Endometrial microvascular endothelial cells (primary cell): ENCODE measurements around the gene ZRANB3. TPM values are rescaled to one million over a fixed set of nuclear protein-coding genes. Genes with fewer than 3 reads are reported as not detected.
"Not testable (repeated sequence)": the region's sequence is repeated elsewhere in the genome, so short reads cannot be mapped to it uniquely, and the experiment has no call there.

Experiments used
- in situ Hi-C: cut with HindIII; loops from 2 replicates; pipeline ENCODE4 v1.10.0; 2017; ENCODE audit warnings: low sequenced_read_pairs, low pct_unique_long_range_greater_than_20kb; ENCODE audit errors: inconsistent ontology term
- total RNA-seq: library from RNA; depleted of rRNA; stranded (reverse); fragments of >200 nt; gene quantifications from one replicate; pipeline ENCODE4 v1.2.3, GENCODE V29; 2015; ENCODE audit errors: inconsistent ontology term

ZRANB3 gene
- 4.2 TPM for total RNA-seq

DNA sequence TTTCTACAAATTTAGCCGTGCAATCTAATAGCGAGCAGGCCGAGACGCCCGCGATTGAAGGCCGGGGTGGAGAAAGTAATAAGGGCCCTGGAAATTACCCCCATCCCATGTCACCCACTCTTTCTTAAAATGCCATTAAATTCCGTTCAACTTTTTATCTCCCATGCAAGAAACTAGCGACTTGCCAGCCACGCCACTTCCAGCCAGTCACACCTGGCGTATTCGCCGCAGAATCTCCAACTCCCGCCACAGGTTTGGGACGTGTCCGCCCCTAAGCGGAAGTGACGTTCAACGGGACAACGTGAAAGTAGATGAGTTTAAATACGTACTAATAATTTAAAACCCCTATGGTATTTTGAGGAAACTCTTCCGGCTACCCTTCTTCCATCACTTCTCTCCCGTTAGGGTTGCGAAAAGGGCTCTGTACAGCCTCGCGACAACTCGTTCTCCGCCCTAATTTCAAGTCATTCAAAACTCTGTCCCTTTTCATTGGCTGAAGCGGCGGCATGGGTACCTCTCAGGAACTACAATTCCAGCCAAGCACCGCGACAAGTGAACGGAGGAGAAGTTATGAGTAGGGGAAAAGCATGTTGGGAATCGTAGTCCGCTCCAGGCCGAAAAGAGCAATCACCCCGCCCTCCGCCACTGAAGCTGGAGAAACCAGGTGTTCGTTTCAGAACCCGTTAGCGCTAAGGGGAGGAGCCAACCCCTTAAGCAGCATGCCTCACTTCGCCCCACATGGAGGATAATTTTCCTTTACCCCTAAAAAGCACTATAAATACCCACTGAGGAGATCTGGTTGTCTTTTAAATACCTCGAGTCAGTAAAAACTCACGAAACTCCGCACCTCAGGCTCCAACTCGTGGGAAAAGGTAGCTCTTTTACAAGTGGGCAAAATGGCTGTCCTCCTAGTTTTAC is at the start of gene ZRANB3:
TSS of gene ZRANB3 (minus strand) at position 906 of the 918 bp plus-strand sequence.
- in situ Hi-C loops = no loop called here

DNA sequence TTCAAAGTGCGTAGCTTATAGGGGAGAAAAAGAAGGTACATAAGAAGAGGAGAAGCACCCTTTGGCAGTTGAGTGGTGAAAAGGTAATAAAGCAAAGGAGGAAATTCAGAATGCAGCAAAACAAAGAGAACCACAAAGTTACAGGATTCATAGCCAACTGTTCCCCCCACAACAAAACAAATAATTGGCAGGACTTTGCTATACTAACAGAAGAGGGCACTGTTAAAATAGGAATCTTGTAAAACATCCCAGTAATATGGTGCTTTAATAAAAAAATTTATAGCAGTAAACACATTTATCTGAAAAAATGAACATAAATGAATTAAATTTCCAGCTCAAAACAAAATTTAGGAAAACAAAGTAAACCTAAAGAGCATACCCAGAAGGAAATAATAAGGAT is 42.6 kb upstream of the ZRANB3 start:
- in situ Hi-C loops = no loop called here

DNA sequence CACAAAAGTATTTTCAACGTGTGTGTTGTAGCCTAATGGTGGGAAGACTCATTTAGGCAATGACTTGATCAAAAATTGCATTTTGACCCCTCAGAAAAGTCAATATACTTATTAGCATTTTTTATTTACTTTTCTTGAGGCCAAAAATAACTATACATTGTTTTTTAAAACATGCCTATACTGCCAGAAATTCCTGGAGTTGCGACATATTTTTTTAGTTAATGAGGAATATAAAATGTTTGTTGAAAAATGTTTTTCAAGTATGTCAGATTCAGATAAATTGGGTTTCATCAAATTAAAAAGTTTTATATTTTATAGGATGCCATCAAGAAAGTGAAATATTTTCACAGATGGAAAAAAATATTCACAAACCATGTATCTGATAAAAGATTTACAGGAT is 39.9 kb upstream of the ZRANB3 start:
- in situ Hi-C loops = no loop called here

DNA sequence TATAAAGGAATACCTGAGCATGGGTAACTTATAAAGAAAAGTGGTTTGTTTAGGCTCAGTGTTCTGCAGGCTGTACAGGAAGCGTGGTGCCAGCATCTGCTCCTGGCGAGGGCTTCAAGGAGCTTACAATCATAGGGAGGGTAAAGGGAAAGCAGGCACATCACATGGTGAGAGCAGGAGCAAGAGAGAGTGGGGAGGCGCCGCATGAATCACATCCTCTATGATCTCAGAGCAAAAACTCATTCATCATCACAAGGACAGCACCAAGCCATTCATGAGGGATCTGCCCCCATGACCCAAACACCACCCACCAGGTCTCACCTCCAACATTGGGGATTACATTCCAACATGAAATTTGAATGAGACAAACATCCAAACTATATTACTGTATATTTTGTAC is 32.8 kb upstream of the ZRANB3 start:
- in situ Hi-C loops = no loop called here

DNA sequence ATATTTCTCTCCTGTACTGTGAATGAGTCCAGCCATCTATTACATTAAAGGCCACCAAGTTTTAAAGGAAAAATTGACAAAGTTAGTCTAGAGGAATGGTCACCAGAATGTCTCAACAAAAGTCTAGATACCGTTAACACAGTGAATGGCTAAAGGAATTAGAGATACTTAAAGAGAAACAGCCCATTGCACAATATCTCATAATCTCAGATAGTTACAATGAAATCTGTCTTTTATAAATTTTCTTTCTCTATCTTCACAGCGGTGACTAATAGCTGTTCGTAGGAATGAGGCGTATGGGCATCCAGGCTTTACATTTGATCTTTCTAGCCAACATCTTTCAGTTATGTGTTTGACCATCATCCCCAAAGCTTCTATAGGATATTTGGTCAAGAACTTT is 30.9 kb upstream of the ZRANB3 start:
- in situ Hi-C loops = no loop called here

DNA sequence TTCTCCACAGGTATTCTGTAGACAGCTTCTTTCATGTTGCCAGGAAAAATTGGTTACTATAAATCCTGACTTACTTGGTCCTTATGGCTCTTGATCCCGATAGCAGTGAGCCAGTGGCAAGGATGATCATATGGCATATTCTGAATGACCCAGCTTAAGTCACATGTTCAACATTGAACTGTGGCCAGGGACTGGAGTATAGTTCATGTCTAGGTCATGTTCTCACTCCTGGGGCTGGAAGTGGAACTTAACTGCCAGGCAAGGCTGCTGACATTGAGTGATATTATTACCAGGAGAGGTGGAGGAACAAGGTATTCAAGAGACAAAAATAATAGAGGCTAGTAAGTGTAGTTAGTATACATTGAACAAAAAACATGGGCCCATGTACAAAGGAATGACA is 26.5 kb upstream of the ZRANB3 start:
- in situ Hi-C loops = no loop called here

DNA sequence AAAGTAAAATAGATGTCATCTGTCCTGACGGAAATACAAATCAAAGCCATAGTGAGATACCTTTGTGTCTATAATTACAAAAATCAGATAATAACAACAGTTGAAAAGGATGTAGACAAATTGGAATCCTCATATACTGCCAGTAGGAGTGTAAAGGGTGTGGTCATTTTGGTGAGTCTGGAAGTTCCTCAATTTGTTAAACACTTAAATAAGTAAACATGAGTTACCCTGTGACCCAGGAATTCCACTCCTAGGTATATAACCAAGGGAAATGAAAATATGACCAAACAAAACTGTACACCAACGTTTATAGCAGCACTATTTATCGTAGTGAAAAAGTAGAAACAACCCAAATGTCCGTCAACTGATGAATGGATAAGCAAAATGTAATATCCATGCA is 24.3 kb upstream of the ZRANB3 start:
- in situ Hi-C loops = no loop called here

DNA sequence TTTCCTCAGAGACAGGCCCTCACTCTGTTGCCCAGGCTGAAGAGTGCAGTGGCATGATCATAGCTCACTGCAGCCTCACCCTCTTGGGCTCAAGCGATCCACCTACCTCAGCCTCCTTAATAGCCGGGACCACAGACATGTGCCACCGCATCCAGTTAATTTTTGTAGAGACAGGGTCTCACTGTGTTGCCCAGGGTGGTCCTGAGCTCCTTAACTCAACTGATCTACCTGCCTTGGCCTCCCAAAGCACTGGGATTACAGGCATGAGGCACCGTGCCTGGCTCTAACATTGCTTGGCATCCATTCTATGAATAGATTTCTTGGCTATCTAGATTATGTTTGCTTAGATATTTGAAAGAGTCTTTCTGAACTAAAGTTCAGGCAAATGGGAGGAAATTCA is 21.9 kb upstream of the ZRANB3 start:
- in situ Hi-C loops = no loop called here

DNA sequence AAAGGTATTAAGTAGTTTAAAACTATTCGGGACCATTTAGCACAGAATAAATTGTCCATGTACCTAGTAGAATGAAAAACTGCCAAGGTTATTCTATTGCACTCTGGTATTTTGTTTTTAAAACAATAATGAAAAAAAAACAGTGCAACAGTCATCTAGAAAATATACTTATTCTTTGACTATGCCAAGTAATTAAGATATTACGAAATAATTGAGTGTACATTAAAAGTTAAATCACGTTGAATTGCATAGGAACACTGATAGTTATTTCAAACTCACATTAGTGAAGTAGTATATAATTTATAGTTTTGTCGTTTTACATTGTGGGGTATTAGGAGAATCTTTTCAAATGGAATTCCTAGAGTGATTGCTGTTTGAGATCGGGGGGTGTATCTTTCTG is 20.3 kb upstream of the ZRANB3 start:
- in situ Hi-C loops = no loop called here

DNA sequence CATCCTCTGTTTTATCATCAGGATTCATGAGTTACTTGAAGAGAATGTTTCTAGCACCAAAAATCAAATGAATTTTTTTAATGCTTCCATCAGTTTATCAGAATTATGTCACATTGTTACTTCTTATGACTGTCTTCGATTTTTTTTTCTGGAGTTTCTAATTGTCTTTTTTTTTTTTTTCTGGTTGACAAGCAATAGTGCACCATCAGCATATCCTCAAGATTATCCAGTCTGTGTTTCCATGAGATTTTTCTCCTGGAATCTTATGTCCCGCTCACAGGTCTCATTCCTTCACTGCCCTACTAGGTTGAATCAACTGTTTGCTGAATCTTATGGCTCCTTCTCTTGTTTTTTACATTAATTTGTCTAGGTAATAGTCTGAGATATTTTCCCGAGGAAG is 16.3 kb upstream of the ZRANB3 start:
- in situ Hi-C loops = no loop called here

DNA sequence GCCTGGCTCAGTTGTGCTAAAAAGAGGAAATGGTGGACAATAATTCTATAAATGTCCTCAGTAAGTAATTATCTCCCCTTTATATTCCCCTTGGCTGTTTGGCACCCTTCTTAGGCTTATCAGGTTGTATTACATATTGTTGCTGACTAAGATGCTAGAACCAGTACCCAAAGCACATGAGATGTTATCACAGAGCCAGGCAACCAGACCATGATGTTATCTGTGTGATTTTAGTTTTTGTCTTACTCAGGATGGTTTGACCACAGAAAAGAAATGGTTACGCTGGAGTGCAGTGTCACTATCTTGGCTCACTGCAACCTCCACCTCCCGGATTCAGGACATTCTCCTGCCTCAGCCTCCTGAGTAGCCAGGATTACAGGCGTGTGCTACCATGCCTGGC is 15.4 kb upstream of the ZRANB3 start:
- in situ Hi-C loops = no loop called here

DNA sequence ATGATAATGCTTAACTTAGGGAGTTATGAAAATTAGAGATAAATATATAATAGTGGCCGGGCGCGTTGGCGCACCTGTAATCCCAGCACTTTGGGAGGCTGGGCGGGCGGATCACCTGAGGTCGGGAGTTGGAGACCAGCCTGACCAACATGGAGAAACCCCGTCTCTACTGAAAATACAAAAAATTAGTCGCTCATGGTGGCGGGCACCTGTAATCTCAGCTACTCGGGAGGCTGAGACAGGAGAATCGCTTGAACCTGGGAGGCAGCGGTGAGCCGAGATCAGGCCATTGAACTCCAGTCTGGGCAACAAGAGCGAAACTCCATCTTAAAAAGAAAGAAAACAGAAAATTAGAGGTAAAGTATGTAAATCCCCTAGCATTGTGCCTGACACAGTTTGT is 2.5 kb upstream of the ZRANB3 start:
- in situ Hi-C loops = not testable (repeated sequence)

DNA sequence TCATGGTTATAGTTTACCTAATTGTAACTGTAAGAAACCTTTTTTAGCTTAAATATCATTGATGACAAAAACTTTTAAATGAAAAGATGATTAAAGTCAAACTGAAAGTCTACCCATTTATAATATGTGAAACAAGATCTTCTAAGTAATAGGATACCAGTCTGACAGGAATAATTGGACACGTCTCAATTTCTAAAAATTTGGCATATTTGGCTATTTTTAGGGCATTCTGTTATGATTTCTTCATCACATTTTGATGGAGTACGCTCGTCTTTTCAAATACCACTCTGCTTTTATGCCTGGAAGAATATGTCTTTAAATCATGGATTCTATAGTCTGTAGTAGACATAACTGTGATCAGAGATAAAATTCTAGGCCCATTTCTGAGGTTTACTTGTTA is 1.6 kb upstream of the ZRANB3 start:
- in situ Hi-C loops = no loop called here

DNA sequence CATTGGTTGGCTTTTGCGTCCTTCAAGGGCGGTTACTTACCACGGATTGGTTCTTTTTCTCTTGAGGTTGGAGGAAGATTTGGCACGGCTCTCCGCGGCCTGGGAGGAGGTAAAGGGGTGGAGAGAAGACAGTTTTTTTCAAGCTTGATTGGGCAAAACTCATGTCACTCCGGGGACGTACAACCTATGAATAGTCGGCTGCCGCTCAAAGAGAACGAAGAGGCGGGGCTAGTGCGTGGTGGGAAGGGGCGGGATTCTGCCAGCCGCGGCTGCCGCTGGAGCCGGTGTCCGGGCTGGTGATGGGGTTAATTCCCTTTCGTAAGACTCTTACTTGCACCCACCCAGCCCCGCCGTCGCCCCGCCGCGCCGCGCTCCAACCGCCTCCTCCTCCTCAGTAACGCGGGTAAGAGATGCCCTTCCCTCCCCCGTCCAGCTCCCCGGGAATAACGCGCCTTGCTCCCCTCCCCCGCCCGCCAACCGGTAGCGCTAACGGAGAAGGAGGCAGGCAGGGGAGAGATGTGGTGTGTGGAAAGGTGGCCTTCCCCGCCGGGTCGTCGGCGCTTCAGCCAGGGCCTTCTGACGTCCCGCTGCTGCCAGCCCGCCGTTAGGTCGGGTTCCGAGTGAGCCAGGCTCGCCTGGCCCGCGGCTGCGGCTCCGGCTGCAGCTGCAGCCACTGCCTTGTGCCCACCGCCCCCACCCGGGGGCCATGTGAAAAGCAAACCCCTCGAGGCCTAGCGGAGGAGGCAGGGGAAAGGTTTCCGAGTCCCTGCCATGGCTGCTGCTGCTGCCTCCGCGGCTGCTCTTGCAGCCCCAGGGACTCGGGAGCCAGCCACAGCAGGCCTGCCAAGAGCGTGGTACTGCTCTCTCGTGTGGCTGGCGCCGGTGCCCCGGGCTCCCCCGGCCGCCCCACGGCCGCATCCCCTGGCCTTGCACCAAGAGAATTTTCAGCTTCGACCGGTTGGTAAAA is 496 bp upstream of the ZRANB3 start, which contains the start of gene R3HDM1:
TSS of gene R3HDM1 (plus strand) at position 254 of the 967 bp plus-strand sequence. CDS start 73,362 bp downstream, outside the sequence.
- in situ Hi-C loops = no loop called here

DNA sequence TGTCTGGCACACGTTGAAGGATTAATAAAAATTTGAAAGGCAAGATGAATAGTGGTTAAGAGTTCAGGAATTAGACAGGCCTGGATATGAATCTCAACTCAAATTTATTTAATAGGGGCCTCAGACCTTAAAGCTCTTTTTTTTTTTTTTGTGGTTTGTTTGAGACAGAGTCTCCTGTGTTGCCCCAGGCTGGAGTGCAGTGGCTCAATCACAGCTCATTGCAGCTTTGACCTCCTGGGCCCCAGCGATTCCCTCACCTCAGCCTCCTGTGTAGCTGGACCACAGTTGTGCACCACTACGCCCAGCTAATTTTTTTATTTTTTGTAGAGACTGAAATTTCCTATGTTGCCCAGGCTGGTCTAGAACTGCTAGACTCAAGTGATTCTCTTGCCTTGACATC is 3.0 kb downstream of the ZRANB3 start:
- in situ Hi-C loops = no loop called here

DNA sequence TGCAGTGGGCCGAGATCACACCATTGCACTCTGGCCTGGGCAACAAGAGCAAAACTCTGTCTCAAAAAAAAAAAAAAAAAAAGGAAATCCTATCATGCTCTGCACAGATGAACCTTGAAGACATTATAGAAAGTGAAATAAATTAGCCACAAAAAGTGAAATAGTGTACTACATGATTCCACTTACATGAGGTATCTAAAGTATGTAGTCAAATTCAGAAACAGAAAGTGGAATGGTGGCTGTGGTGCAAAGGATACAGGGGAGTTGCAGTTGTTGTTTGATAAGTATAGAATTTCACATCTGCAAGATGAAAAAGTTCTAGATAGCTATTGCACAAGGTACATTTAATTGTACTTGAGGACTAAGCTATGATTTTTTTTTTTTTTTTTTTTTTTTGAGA is 5.2 kb downstream of the ZRANB3 start:
- in situ Hi-C loops = no loop called here

DNA sequence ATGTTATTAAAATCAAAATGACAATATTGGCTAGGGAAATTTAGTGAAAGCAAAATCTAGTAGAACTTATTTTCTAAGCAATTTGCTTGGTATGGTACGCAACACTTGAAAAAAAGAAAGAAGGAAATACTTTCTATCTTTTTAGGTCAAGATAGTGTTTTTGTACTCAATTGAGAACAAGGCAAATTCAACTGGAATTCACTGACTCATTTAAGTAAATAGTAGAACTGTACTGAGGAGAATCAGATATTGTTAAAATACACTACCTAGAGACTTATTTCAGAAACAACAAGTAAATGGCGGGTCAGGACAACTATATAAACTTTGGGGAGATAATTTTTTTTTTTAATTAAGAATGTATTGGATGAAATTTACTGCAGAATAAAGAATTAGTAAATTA is 18.9 kb downstream of the ZRANB3 start:
- in situ Hi-C loops = no loop called here

DNA sequence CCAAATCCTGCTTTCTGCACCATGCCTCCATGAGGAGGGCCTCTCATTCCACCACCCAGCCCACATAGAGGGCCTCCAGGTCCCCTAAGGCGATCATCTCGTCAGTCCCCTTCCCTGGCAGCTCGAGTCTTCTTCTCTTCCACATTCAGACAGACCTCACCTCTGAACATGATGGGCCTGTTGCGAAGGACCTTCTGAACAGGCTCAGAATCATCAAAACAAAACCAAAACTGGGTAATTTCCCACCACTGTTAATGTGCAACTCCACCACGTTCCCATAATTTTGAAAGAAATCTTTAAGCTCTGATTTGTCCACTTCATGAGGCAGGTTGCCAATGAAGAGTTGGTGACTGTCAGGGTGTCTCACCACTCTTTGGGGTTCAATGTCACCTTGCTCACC is 20.4 kb downstream of the ZRANB3 start:
- in situ Hi-C loops = no loop called here

DNA sequence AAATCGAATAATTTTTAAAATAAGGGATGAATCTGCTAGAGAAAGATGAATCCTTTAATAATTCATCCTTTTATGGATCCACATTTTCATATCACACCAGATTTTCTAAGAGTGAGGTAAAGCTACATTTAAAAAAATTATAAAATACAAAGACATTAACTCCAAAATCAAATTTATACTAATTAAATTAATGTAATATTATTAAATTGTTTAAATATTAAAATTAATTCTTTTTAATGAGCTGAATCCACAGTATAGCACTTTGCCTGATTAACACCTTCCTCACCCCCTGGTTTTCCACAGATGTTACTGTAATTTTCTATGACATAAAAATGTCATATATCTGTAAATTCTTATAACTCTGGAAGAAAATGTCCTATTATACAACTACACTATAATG is 26.2 kb downstream of the ZRANB3 start:
- in situ Hi-C loops = no loop called here

DNA sequence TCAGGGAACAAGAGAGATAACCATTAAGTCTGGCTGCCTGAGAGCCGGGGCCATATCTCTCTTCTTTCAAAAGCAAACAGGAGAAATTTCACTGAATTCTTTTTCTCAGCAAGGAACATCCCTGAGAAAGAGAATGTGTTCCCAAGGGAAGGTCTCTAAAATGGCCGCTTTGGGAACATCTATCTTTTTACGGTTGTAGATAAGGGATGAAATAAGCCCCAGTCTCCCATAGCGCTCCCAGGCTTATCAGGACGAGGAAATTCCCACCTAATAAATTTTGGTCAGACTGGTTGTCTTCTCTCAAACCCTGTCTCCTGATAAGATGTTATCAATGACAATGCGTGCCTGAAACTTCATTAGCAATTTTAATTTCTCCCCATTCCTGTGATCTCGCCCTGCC is 32.4 kb downstream of the ZRANB3 start:
- in situ Hi-C loops = not testable (repeated sequence)
